Endothelial cell of umbilical vein (primary cell): ENCODE results near the gene HNRNPLL. TPM values are rescaled to one million over a fixed set of nuclear protein-coding genes. Genes with fewer than 3 reads are reported as not detected.
"Not testable (repeated sequence)": the region's sequence is repeated elsewhere in the genome, so short reads cannot be mapped to it uniquely, and the experiment has no call there.

Experiments used
- BruUV-seq: library from RNA; stranded (reverse); fragments of 400-500 nt; replicated peaks from 2 replicates; lab custom pipeline; 2021; lab: Mats Ljungman, UMichigan
- CTCF ChIA-PET: fragments of 300-600, 350-600 bp; sonication (Branson Sonifier 250); formaldehyde crosslinking; loops from one replicate; lab custom pipeline; 2021; ENCODE audit warnings: antibody characterized with exemption, inconsistent platforms; lab: Charles Lee
- POLR2A ChIA-PET: fragments of 300-600, 350-600 bp; sonication (Branson Sonifier 250); formaldehyde crosslinking; loops from one replicate; lab custom pipeline; 2021; ENCODE audit warnings: antibody characterized with exemption, inconsistent platforms; lab: Charles Lee
- DNase-seq: peaks from one replicate; pipeline ENCODE4 v3.0.0-alpha.2; 2011; ENCODE audit warnings: low read depth, low spot score
- FAIRE-seq: peaks from 2 replicates; lab custom pipeline; 2011; peaks lifted over from hg19 to GRCh38; lab: Jason Lieb, UNC
- H2AFZ ChIP-seq: 2 replicates; pipeline ENCODE4 v1.6.0; 2012; ENCODE audit warnings: low read depth, low read length, control low read depth, inconsistent platforms
- H3K27ac ChIP-seq: 2 replicates; pipeline ENCODE4 v1.5.1; 2011; ENCODE audit warnings: low read depth, mild to moderate bottlenecking, control low read depth, low read length, moderate library complexity; ENCODE audit not compliant: insufficient read depth
- H3K27me3 ChIP-seq, 2 experiments: 2 replicates each; pipeline versions ENCODE4 v1.6.0 to v1.6.1; 2011; ENCODE audit warnings: low read length in 2 of 2, mixed read lengths in 1 of 2; ENCODE audit not compliant: control insufficient read depth in 2 of 2, insufficient read depth in 2 of 2
- H3K36me3 ChIP-seq, 2 experiments: 2 replicates in 1 of 2; 3 replicates in 1 of 2; pipeline ENCODE4 v1.5.1; 2011; ENCODE audit warnings: low read length in 2 of 2, mild to moderate bottlenecking in 1 of 2, moderate library complexity in 1 of 2; ENCODE audit not compliant: control insufficient read depth in 2 of 2, insufficient read depth in 2 of 2; ENCODE audit errors: extremely low read depth in 1 of 2
- H3K4me1 ChIP-seq: 3 replicates; pipeline ENCODE4 v1.5.1; 2011; ENCODE audit warnings: mild to moderate bottlenecking, low read length; ENCODE audit not compliant: control insufficient read depth, insufficient read depth; ENCODE audit errors: extremely low read depth
- H3K4me2 ChIP-seq: 2 replicates; pipeline ENCODE4 v1.6.1; 2011; ENCODE audit warnings: low read length, control low read depth, mixed read lengths; ENCODE audit not compliant: insufficient read depth
- H3K4me3 ChIP-seq, 3 experiments: fragments of 200-600 bp in 1 of 3; sonication (generic), shearing (Covaris generic) in 1 of 3; replicated peaks in 1 of 3; 2 replicates each; pipeline ENCODE4 v1.5.1; 2011 to 2016; ENCODE audit warnings: control low read depth in 3 of 3, low read length in 3 of 3, mild to moderate bottlenecking in 2 of 3, inconsistent platforms in 1 of 3, low read depth in 1 of 3, moderate library complexity in 1 of 3; ENCODE audit not compliant: insufficient read depth in 1 of 3
- H3K79me2 ChIP-seq: 2 replicates; pipeline ENCODE4 v1.6.0; 2012; ENCODE audit warnings: low read length, inconsistent platforms; ENCODE audit not compliant: control insufficient read depth, insufficient read depth
- H3K9ac ChIP-seq: replicated peaks from 2 replicates; pipeline ENCODE3; 2011; ENCODE audit warnings: low read length, control low read depth; ENCODE audit not compliant: insufficient read depth; ENCODE audit errors: extremely low read depth
- H3K9me1 ChIP-seq: replicated peaks from 3 replicates; pipeline ENCODE4 v1.6.0; 2011; ENCODE audit warnings: mild to moderate bottlenecking, low read length; ENCODE audit not compliant: control insufficient read depth, insufficient read depth; ENCODE audit errors: extremely low read depth
- H3K9me3 ChIP-seq: replicated peaks from 2 replicates; pipeline ENCODE4 v1.5.1; 2012; ENCODE audit warnings: low read length, inconsistent platforms; ENCODE audit not compliant: control insufficient read depth, insufficient read depth
- H4K20me1 ChIP-seq: replicated peaks from 2 replicates; pipeline ENCODE3; 2011; ENCODE audit warnings: mild to moderate bottlenecking, low read length; ENCODE audit not compliant: control insufficient read depth, insufficient read depth; ENCODE audit errors: extremely low read depth
- EZH2 ChIP-seq: IDR thresholded peaks from 2 replicates; pipeline ENCODE4 v1.6.1; 2012; ENCODE audit warnings: borderline replicate concordance, low read depth, mild to moderate bottlenecking, moderate library complexity, low read length, inconsistent platforms; ENCODE audit not compliant: severe bottlenecking
- FOS ChIP-seq: IDR thresholded peaks from 2 replicates; pipeline ENCODE4 v1.6.1; 2011; ENCODE audit warnings: mild to moderate bottlenecking, low read length, moderate library complexity, borderline replicate concordance; ENCODE audit not compliant: insufficient read depth
- GATA2 ChIP-seq: IDR thresholded peaks from 2 replicates; pipeline ENCODE4 v1.7.0; 2011; ENCODE audit warnings: low read depth, mild to moderate bottlenecking, moderate library complexity, mixed read lengths, low read length; ENCODE audit not compliant: insufficient read length, insufficient read depth
- JUN ChIP-seq: IDR thresholded peaks from 2 replicates; pipeline ENCODE4 v1.6.1; 2011; ENCODE audit warnings: borderline replicate concordance, low read depth; ENCODE audit not compliant: insufficient read length, insufficient read depth
- MYC ChIP-seq: IDR thresholded peaks from one replicate; pipeline ENCODE4 v1.6.1; 2011; ENCODE audit warnings: mild to moderate bottlenecking, low read depth, low read length
- POLR2A ChIP-seq: IDR thresholded peaks from 2 replicates; pipeline ENCODE4 v1.6.1; 2012; ENCODE audit warnings: low read depth, mild to moderate bottlenecking, control low read depth, low read length
- POLR2AphosphoS5 ChIP-seq: IDR thresholded peaks from 2 replicates; pipeline ENCODE4 v1.6.1; 2012; ENCODE audit warnings: low read depth, mild to moderate bottlenecking, control low read depth, low read length, moderate library complexity; ENCODE audit not compliant: insufficient read depth
- dilution Hi-C: fragments of 300-500 bp; cut with MboI; formaldehyde crosslinking; loops from one replicate; pipeline ENCODE4 v1.15.0; 2019; ENCODE audit warnings: low sequenced_read_pairs; ENCODE audit not compliant: extremely low pct_ligation_motif_present
- intact Hi-C: fragments of 100-400 bp; cut with micrococcal nuclease; formaldehyde crosslinking; loops from one replicate; pipeline ENCODE4 v1.10.0; 2022
- polyA plus RNA-seq, 4 experiments: library from polyadenylated mRNA; depleted of rRNA in 3 of 4; stranded (reverse) in 3 of 4; unstranded in 1 of 4; fragments of >200 nt; gene quantifications; 2 replicates each; pipeline versions ENCODE4 v1.2.1 to v1.2.3, GENCODE V29; 2011 to 2012; ENCODE audit warnings: missing spikeins in 1 of 4
- total RNA-seq: library from RNA; stranded (reverse); gene quantifications from 2 replicates; pipeline ENCODE4 v1.2.3, GENCODE V29; 2021
- TF ChIP-seq, protein P1 (sequence below), 2 donors: IDR thresholded peaks; 1 replicate in 1 of 2; 2 replicates in 1 of 2; pipeline ENCODE4 v1.5.1; 2011; ENCODE audit warnings: low read length in 2 of 2, mild to moderate bottlenecking in 2 of 2, moderate library complexity in 2 of 2, control low read depth in 1 of 2, inconsistent platforms in 1 of 2, low read depth in 1 of 2; ENCODE audit not compliant: insufficient read depth in 1 of 2; ENCODE audit errors: extremely low read depth in 1 of 2
- TF ChIP-seq, protein P2 (sequence below): IDR thresholded peaks from 2 replicates; pipeline ENCODE4 v1.6.1; 2011; ENCODE audit not compliant: insufficient read depth, insufficient read length

HNRNPLL gene
- total and polyA plus RNA-seq, 2 donors (not counting 3 experiments of a cell fraction or from before 2014, with no cell fraction given): 19.8 to 56.2 TPM

DNA sequence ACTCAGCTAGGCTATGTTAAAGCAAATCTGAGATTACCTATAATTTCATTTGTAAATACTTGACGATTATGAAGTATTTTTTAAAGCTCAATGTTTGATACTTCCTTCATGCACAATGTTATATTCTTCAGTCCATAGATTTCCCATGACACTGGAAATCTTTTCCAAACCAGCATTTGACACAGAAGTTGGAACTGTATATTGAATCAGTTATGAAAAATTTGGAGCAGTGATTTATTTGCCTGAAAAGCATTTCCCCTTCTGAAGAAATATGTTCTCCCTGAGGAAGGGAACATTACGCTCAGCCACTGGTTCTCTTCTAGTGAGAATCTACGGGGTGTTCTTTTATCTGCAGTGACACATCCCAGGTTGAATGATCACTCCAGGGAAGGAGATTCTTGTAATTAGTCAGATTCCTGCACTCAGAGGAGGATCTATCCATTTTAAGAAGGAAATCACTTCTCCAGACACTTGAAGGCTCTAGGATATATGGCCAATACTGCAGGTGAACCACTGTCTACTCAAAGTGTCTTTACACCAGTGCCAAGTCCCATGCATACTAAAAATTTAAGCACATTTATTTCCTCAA is 64.7 kb downstream of the HNRNPLL start:
- intact Hi-C loops: loop anchor here (2.0 to 10.0 kb wide), 3 partner anchors 65 to 223 kb away; partner anchors contain the start of genes ATL2 and HNRNPLL
- peaks cover 15% of the 10 kb centered on the region for H3K4me1 ChIP-seq
- ChIA-PET CTCF (interaction anchor here (1.0 to 3.6 kb wide), 4 partner anchors 10 to 229 kb away, joined by 3 to 23 read pairs (median 4); no protein-coding TSS in a partner anchor), POLR2A (interaction anchor here (0.9 to 1.0 kb wide), 2 partner anchors 205 to 213 kb away, joined by 3 to 4 read pairs; partner anchors contain the start of gene SRSF7)
- H3K9me3 ChIP-seq: no peaks in the 10 kb centered on the region
- dilution Hi-C loops: no loop called here
- H3K27me3 ChIP-seq: no peaks in the 10 kb centered on the region
- no peak overlapping the region for H2AFZ ChIP-seq
- no peak overlapping the region for H3K4me2 ChIP-seq
- H3K4me3 ChIP-seq: no peak overlapping the region
- no peak for FAIRE-seq
- TF ChIP-seq POLR2A (no peak), JUN (no peak), GATA2 (no peak), FOS (no peak), POLR2AphosphoS5 (no peak), MYC (no peak), EZH2 (no peak)
- TF ChIP-seq, protein P1, sequence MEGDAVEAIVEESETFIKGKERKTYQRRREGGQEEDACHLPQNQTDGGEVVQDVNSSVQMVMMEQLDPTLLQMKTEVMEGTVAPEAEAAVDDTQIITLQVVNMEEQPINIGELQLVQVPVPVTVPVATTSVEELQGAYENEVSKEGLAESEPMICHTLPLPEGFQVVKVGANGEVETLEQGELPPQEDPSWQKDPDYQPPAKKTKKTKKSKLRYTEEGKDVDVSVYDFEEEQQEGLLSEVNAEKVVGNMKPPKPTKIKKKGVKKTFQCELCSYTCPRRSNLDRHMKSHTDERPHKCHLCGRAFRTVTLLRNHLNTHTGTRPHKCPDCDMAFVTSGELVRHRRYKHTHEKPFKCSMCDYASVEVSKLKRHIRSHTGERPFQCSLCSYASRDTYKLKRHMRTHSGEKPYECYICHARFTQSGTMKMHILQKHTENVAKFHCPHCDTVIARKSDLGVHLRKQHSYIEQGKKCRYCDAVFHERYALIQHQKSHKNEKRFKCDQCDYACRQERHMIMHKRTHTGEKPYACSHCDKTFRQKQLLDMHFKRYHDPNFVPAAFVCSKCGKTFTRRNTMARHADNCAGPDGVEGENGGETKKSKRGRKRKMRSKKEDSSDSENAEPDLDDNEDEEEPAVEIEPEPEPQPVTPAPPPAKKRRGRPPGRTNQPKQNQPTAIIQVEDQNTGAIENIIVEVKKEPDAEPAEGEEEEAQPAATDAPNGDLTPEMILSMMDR (IDR thresholded peaks at IDR 0.05; ENCODE audit: extremely low read depth in 1 of 2, insufficient read depth in 1 of 2, low read depth in 1 of 2, low read length in 2 of 2): no peak
- TF ChIP-seq, protein P2, sequence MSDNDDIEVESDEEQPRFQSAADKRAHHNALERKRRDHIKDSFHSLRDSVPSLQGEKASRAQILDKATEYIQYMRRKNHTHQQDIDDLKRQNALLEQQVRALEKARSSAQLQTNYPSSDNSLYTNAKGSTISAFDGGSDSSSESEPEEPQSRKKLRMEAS: no peak
- H3K9ac ChIP-seq: no peak overlapping the region
- H4K20me1 ChIP-seq: no peaks in the 10 kb centered on the region
- no peaks in the 10 kb centered on the region for H3K36me3 ChIP-seq
- no TSS peak for BruUV-seq
- H3K79me2 ChIP-seq: no peaks in the 10 kb centered on the region
- H3K9me1 ChIP-seq: no peaks in the 10 kb centered on the region
- DNase-seq: no peak
- H3K27ac ChIP-seq: no peak overlapping the region

DNA sequence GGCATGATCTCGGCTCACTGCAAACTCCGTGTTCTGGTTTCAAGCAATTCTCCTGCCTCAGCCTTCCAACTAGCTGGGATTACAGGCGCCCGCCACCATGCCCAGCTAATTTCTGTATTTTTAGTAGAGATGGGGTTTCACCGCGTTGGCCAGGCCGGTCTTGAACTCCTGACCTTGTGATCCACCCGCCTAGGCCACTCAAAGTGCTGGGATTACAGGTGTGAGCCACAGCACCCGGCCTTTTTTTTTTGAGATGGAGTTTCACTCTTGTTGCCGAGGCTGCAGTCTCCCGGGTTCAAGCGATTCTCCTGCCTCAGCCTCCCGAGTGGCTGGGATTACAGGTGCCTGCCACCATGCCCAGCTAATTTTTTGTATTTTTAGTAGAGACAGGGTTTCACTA is 65.4 kb downstream of the HNRNPLL start:
- POLR2A ChIA-PET: interaction anchor here (0.7 to 1.7 kb wide), 4 partner anchors 9 to 214 kb away, joined by 3 to 7 read pairs (median 4); partner anchors contain the start of gene SRSF7
- dilution Hi-C loops: not testable (repeated sequence)

More for the DNA sequence above, 65.4 kb downstream of the HNRNPLL start:
- H3K4me3 ChIP-seq, H3K27ac ChIP-seq, H4K20me1 ChIP-seq, H2AFZ ChIP-seq, DNase-seq, H3K36me3 ChIP-seq, H3K9me3 ChIP-seq, FAIRE-seq, H3K4me1 ChIP-seq, H3K9ac ChIP-seq, H3K27me3 ChIP-seq, H3K4me2 ChIP-seq, H3K9me1 ChIP-seq, H3K79me2 ChIP-seq, BruUV-seq: not testable (repeated sequence)
- intact Hi-C loops: loop anchor here (2.0 to 10.0 kb wide), 3 partner anchors 66 to 222 kb away; partner anchors contain the start of genes ATL2 and HNRNPLL
- CTCF ChIA-PET: interaction anchor here (1.0 to 3.6 kb wide), 6 partner anchors 9 to 444 kb away, joined by 3 to 23 read pairs (median 4); no protein-coding TSS in a partner anchor
